Neural progenitor cell (in vitro differentiated cells): ENCODE measurements around the gene MED17.

ENCODE experiments used
- CTCF ChIP-seq: fragments of 200-600 bp; sonication (generic); IDR thresholded peaks from 2 replicates; pipeline ENCODE4 v1.5.1; 2017; ENCODE audit warnings: antibody characterized with exemption, mild to moderate bottlenecking
- EZH2 ChIP-seq: fragments of 200-600 bp; sonication (generic); IDR thresholded peaks from 2 replicates; pipeline ENCODE4 v1.6.1; 2017; ENCODE audit warnings: antibody characterized with exemption, mild to moderate bottlenecking, moderate library complexity
- EZH2phosphoT487 ChIP-seq: fragments of 200-600 bp; sonication (generic); IDR thresholded peaks from 2 replicates; pipeline ENCODE4 v1.6.1; 2017; ENCODE audit warnings: antibody characterized with exemption

GRCh38 chr11:93821617-93822016, 37.5 kb downstream of the MED17 start:
- TF ChIP-seq CTCF (no peak), EZH2 (no peak), EZH2phosphoT487 (no peak)
